ENCODE data around the gene PLOD2.

The PLOD2 gene

GRCh38 chr3:146024260-146024659 is 136.7 kb downstream of the PLOD2 start:
- H3K27me3 ChIP-seq (ENCODE audit: insufficient read depth, low read length) = no peaks in the 10 kb centered on the region
- H3K4me1 ChIP-seq (ENCODE audit: control insufficient read depth, insufficient read depth, low read length, unreplicated experiment) = no peaks in the 10 kb centered on the region
- H3K79me2 ChIP-seq (ENCODE audit: control insufficient read depth, insufficient read depth, low read length, unreplicated experiment) = no peaks in the 10 kb centered on the region
- H3K27ac ChIP-seq (ENCODE audit: low read depth, low read length) = no peak overlapping the region
- H2AFZ ChIP-seq (ENCODE audit: low read length, unreplicated experiment) = no peak overlapping the region
- no peak overlapping the region for H3K4me3 ChIP-seq (ENCODE audit: low read depth, low read length)
- no peaks in the 10 kb centered on the region for H3K36me3 ChIP-seq (ENCODE audit: insufficient read depth, low read length)

- H3K36me3 ChIP-seq (ENCODE audit: insufficient read depth, low read length) = no peaks in the 10 kb centered on the region
- H3K4me3 ChIP-seq (ENCODE audit: low read depth, low read length) = no peak overlapping the region
- no peak overlapping the region for H2AFZ ChIP-seq (ENCODE audit: low read length, unreplicated experiment)
- H3K79me2 ChIP-seq (ENCODE audit: control insufficient read depth, insufficient read depth, low read length, unreplicated experiment) = no peaks in the 10 kb centered on the region
- H3K27ac ChIP-seq (ENCODE audit: low read depth, low read length) = no peak overlapping the region
- no peaks in the 10 kb centered on the region for H3K27me3 ChIP-seq (ENCODE audit: insufficient read depth, low read length)
- no peaks in the 10 kb centered on the region for H3K4me1 ChIP-seq (ENCODE audit: control insufficient read depth, insufficient read depth, low read length, unreplicated experiment)
Measured at GRCh38 chr3:146020969-146021368, 140.0 kb downstream of the PLOD2 start.

- H3K36me3 ChIP-seq (ENCODE audit: insufficient read depth, low read length) = no peaks in the 10 kb centered on the region
- no peaks in the 10 kb centered on the region for H3K27me3 ChIP-seq (ENCODE audit: insufficient read depth, low read length)
- H3K79me2 ChIP-seq (ENCODE audit: control insufficient read depth, insufficient read depth, low read length, unreplicated experiment) = no peaks in the 10 kb centered on the region
- H3K4me3 ChIP-seq (ENCODE audit: low read depth, low read length) = no peak overlapping the region
- no peaks in the 10 kb centered on the region for H3K4me1 ChIP-seq (ENCODE audit: control insufficient read depth, insufficient read depth, low read length, unreplicated experiment)
- H2AFZ ChIP-seq (ENCODE audit: low read length, unreplicated experiment) = no peak overlapping the region
- H3K27ac ChIP-seq (ENCODE audit: low read depth, low read length) = no peak overlapping the region
Measured at GRCh38 chr3:146019508-146019907, 141.5 kb downstream of the PLOD2 start.

Data from ACC112 (cell line).